MV-4-11 (cell line): Measurements from ENCODE around the gene ANO3.
"Not testable (repeated sequence)": the region's sequence is repeated elsewhere in the genome, so short reads cannot be mapped to it uniquely, and the experiment has no call there.

Experiments used
- DNase-seq: peaks from one replicate; lab custom pipeline; 2025; lab: John Stamatoyannopoulos, UW

The ANO3 gene

DNA sequence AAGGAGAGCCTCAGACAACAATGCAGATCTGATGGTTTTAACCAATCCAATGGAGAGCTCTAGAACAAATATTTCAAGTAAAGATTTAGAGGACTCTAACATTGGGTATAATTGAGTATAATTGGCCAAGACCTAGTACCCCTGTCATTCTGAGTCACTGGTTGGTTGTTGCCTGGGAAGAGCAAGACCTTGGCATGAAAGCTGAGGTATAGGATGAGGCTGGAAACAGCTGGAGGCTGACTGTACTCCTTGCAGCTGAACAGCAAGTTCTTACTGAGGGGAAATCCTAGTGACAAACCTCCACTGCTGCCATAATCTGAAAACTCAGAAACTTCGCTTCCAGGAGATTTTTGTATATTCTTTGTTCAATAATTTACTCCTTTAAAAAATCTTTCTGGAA, 294.4 kb downstream of the ANO3 start:
- no peak for DNase-seq

DNA sequence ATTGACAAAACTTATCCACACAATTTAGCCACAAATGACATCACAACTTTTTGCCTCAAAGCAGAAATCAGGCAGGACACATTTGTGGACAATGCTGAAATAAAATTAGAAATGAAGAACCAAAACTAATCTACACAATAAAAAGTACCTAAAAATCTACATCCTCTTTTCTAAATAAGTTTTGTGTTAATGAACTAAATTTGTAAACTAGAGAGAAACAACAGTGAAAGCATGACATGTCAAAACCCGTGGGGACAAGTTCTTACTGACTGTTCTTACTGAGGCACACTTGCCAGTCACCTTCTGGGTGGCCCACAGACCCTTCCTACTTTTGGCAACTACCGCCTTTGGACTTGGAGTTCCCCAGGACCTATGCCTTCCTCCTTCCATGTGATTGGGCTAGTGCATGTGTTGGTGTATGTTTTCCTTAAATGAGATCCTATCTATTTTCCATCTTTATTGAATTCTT, 300.8 kb downstream of the ANO3 start:
- DNase-seq: peak; percentile 71

DNA sequence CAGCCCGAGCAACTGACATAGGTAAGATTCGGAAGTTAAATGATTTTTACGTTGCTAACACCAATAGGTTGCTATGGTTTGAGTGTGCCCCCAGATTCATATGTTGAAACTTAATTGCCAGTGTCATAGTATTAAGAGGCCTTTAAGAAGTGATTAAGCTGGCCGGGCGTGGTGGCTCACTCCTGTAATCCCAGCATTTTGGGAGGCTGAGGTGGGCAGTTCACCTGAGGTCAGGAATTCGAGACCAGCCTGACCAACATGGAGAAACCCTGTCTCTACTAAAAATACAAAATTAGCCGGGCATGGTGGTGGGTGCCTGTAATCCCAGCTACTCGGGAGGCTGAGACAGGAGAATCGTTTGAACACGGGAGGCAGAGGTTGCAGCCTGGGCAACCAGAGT, 311.4 kb downstream of the ANO3 start:
- not testable (repeated sequence) for DNase-seq

DNA sequence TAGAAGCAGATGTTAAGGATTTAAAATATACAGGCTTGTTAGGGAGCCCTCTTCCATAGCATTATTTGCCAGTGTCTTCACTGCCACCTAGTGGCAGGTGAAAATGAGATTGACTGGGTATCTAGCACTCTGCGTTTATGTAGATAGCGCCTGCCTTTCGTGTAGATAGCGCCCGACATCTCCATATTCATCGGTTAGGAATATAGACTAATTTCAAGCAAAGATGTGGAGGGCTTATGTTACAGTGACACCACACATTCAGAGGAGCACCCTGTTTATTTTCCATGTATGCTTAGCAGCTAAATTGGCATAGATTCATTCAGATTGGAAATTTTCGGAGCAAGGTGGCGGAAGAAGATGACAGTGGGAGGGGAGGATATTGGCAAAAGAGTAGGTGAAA, 318.0 kb downstream of the ANO3 start:
- peak; percentile 68 for DNase-seq

DNA sequence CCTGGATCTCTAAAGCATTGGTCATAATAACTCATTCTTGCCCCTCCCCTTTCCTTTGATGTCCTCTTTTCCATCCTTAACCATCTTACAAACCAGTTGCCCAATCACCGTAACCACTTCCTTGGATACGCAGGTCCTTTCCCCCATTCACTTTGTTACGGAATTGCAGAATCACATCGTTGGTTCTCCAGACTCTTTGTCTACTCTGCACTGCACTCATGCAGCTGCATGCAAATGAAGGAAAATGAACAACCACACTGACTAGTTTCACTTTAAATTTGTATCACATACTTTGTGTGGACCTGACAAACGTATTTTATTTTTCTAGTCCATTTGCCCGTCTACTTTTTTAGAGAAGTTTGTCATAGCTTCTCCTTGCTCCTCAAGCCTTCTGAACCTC, 320.0 kb downstream of the ANO3 start:
- DNase-seq: no peak

DNA sequence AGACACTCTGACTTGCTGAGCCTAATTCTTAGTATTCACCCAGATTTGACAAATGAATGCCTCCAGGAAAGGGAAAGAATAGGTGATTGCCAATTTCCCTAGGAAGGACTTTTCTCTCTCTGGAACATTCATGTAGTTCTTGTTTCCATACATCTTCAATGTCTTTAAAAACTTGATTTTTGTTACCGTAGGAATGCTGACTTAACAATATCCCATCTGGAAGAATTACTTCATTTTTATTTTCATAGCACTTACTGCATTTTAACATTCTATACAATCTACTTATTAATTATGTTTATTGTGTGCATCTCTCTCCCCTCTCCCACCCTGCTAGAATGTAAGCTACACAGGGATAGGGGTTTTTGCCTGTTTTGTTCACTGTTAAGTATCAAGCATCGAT, 323.4 kb downstream of the ANO3 start:
- DNase-seq: no peak

DNA sequence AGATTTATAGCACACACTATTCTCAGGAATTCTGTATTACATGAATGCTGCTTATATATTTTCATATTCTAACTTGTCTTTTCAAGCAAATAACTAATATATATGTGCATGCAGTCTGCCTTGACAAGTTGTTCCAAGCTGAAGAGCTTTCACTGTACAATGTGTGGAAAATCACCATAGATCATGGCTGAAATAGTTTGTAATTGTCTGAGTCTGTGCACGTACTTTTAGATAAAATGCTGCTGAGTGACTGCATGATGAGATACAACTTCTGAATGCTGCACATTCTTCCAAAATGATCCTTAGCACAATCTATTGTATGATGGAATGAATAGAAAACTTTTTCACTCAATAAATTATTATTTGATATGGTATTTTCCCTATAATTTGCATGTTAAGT, 331.0 kb downstream of the ANO3 start:
- no peak for DNase-seq

DNA sequence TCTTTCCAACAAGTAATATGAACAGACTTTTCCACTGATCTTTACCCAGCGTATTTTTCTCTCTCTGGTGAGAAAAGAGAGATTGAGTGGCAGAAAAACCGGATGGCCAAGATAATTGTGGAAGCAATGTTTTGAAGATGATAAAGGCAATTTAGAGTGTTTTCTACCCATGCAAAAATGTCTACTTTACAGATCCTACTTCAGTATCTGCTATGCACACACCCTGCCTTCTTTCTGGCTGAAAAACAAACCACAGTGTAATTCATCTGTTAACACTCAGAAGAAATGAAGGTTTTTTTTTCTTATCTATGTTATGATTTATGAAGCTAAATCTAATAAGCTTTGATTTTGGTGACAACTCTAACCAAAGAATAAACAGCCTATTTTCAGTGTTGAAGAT, 333.1 kb downstream of the ANO3 start:
- DNase-seq: no peak

DNA sequence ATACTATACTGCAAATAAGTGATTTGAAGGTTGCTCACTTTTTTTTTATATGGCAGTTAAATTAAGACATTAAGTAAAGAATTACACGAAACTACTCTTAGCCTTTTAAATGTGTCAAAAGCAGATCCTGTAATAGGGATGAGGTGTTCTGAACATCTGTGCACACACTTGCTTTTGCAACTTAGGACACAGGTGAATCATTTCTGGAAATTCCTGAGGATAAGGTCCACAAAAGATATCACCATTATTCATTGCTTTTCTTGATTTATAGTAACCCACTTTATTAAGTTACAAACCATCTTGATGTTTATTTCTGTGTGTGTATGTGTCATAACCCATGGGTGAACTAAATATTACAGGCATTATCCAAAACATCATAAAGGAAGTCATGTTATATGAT, 334.0 kb downstream of the ANO3 start:
- DNase-seq: no peak

DNA sequence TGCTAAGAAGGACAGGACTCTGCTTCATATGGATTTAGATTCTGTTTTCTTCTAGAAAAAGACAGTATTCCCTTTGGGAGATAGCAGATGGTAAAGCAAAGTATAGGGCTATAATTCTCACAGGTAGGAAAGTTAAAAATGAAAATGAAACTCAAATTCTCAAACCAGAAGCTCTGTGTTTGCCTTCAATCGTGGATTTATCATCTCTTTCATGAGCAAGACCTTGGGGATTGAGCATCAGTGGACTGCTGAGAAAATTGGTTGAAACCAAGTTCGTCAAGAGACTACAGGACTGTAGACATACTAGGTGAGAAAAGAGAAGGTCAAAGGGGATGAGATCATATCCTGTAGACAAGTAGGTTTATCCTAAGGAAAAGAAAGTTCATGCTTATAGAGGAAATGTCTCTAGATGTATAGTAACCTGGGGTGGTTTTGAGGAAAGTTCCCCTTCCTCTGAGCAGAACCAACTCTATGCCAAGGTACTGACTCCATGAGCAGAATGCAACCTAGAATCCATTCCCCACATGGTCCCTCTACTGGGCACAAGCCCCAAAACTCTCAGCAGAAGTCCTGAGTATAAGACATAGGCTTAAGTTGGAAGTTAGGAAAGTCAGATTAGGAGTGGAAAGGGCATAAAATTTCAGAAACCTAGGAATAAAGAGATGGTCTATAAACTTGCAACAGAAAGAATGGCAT, 343.5 kb downstream of the ANO3 start:
- DNase-seq: no peak

DNA sequence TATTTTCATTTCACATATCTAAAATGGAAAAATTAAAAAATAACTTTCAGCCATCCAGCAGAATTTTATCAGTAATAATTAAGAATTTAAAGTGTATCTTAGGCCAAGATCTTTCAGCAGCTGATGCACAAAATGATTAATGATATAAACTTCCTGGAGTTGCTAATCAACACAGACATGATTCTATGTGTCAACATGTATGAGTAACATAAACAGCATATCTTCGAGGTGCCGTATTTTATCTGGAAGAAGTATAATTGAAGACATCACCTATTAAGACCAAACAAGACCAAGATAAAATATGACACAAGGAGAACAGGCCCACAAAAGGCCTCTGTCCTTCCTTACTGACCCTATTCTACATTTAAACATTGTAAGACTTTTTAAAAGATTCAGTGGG, 344.7 kb downstream of the ANO3 start:
- no peak for DNase-seq

DNA sequence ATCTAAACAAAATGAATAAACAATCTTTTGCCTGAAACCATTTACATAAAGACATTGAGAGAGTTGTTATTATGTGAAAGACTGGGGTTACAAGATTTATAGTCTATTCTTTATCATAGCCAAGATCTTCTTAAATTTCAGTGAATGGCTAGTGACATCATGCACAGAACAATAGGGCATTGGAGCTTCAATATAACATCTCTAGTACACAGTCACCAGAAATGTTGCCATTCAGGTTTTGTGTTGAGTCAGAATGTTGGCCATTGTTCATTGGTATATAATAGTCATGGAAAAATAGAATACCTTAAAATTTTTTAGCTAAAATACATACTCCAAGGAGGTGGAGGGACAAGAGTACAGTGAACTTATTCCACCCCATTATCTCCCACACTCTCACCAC, 345.6 kb downstream of the ANO3 start:
- DNase-seq: no peak

DNA sequence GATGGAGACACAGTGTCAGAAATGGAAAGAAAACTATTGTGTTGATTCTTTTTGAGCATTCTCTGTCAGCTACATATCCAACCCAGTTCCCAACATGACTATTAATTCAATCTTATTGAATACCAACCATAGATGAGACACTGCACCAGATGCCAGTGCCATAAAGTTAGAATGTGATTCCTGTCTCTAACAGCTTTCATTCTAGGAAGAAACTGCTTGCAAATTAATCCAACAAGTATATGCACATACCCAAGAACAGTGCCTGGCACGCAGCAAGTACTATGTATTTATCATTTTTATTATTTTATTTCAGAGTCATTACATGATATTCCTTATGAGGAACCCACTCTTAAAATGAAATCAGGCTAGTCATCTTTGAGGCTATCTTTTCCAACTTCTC, 355.4 kb downstream of the ANO3 start:
- DNase-seq: no peak

DNA sequence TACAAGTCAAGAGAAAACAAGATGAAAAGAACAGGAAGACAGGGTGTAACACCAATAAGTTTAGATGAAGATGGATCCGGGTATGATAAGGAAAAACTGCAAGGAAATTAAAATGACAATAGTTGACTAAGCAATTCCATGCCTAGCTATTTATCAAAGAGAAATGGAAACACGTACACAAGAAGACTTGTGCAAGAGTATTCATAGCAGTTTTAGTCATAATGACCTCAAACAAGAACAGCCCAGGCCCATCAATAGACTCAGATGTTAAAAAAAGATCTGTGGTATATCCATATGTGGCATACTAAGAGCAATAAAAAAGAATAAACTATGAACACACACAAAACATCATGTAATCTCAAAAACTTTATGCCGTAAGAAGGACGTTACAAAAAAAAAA, 356.8 kb downstream of the ANO3 start:
- DNase-seq: no peak

DNA sequence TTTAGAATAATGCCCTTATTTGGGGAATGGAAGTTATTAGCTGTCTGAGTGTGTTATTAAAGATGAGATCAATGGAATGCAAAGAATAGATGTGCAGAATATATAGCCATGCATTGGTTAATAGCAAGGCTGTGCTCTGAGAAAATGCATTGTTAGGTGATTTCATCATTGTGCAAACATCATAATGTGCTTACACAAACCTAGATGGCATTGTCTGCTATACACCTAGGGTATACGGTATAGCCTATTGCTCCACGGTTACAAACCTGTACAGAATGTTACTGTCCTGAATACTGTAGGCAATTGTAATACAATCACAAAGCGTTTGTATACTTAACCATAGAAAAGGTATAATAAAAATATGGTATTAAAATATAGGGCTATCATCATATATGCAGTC, 364.4 kb downstream of the ANO3 start:
- no peak for DNase-seq

DNA sequence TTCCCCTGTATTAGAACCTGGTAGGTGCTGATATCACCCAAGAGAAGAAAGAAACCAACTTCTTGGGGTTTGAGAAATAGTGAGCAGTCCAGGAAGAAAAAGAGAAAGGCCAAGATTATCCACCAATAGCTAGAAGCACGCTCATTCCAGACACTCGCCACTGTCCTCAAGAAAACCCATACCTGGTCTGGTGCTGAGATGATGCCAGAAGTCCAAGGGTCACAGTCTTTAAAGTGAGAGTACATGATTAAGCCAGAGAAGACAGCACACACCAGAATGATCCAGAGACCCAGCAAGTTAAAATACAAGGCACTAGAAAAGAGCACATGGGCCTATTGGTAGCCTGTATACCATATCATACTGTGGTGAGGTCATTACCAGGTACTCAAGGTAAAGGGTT, 366.3 kb downstream of the ANO3 start:
- no peak for DNase-seq

DNA sequence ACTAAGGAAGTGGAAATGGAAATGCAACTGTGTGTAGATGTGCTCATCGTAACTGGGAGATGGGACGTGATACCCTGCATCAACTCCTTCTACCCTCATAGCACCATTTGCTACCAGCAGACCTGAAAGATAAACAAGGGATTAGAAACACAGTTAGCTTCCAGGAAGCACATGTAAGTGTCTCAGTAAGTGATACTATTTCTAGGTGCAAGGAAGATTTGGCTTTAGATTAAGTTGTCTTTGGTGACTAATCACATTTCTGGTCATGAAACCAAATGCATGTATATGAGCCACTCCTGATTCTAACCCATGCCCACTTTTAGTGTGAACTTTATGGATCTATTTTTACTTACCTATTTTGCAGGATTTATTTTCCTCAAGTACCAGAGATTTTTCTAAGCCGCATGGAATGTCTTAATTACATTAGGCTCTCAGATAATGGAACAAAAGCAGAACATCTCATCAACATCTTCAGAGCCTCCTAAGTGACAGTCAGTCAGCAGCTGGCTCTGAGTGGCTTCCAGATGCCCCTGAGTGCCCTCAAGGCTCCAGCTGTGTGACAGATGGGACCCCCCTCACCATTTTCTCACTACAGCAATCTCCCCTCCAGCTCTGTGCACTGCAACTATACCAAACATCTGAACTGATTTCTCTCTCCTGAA, 368.8 kb downstream of the ANO3 start:
- DNase-seq: no peak

DNA sequence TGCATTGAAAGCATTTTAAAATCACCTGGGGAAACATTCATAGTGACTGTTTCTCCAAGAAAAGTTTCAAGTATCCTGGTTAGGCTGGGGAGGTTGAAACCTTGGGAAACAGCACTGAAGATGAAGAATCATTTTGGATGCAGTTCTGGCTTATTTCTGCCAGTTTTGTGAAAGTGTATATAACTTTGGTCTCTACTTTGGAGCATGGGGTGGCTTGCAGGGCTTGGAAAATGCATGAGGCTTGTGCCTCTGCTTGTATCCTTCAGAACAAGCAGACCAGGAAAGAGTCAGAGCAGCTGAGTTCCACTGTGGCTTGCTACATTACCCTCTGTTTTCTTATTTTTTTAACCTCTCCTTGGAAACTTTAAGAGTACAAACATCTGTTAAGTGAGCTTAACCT, 370.5 kb downstream of the ANO3 start:
- DNase-seq: no peak

DNA sequence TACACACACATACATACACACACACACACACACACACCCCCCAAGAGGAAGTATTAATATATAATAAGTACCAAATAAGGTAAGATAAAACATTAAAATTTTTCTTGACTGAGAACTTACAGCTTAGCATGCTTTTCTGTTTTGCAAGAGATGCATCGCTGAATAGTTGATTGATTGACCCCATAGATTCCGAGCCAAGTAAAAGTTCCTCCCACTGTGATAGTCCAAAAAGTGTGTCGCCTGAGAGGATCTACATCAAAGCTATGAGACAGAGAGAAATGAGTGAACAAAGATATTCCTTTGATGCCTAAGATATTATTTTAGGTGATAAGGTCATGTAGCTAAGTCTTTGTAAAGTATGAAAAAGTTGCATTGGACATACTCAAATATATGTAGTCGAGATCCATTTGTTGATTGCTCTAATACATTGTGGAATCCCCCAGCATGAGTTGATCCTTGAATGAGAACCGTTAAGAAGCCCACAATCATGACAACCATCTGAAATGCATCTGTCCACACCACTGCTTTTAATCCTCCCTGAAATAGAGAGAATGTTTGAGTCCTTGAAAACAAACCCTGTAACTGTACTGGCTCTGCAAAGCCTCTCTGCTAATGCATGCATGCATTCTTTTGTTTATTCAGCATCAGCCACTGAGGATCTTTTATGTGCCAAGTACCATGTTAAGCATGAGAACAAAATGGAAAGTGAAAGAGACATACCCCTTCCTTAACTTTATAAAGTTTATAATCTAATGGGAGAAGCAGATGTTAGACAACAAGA, 371.7 kb downstream of the ANO3 start:
- no peak for DNase-seq

DNA sequence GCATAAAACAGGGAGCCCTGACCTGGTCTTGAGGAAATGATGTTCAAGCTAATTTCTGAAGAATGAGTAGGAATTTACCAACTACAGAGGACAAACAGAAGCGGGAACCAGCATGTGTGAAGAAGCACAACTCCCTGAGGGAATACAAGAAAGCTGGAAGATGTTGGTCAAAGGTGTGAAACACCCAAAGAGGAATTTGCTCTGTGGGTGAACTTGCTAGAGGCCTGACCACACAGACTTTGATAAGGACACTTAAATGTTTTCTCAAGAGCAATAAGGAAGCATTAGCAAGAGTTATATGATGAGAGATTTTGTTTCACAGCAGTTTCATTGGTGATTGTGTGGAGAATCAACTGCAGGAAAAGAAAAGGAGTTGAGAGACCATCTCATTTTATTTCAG, 372.3 kb downstream of the ANO3 start:
- DNase-seq: no peak

DNA sequence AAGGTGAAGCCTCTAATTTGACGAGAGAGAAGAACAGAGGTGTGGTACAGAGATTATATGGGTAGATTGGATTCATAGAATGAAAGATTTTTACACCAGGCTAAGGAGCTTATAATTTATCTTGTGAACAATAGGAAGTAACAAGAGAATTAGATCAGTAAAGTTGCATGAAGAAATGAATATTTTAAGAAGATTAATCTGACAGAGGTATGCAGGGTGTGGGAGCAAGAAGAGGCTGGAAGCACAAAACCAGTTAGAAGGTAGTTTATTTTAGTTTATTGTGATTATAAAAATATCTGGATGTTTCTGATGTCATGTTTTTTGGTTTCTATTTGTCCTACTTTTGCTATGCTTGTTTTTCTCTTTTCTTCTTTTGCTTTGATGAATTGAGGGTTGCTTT, 374.3 kb downstream of the ANO3 start:
- no peak for DNase-seq

DNA sequence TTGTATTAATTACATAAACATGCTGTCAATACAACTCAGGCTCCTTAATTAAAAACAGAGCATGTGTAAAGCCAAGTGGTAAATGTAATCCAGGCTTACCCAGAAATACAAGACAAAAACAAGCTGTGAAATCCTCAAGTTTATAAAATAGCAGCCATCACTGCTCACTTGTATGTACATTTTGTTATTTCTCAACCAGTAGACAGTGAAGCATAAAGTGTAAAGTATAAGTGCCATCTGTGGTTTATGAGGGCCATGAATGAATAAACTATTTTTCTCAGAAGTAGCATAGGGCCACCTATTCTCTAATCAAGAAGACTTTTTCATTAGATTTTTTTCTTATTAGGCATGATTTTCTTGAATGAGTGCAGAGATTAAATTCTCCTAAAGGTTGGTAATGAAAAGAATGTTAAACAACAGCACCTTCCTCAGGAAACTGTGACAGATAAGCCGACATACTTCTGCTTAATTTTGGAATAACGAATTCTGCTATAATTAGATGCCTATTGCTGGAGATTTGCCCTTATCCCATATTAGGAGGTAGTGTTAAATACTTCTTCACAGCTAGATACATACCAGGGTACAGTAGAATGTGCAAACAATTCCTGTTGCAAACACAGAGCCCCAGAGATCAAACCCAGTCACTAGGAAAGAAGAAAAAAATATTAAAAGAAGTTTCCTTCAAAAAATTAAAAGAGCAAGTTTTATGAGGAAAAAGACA, 377.0 kb downstream of the ANO3 start:
- DNase-seq: no peak

DNA sequence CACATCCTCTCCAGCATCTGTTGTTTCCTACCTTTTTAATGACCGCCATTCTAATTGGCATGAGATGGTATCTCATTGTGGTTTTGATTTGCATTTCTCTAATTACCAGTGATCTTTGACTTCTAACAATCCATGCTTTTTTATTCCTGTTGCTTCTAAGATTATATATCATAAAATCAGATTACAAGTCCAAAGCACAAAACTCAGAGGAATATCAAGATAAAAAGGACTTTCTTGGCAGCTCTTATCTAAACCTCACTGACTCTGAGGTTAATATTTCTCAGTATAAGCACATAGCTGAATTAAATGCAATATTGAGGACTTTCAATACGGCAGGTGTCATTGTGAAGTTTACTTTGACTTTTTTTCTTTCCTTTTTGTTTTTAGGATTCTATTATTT, 378.6 kb downstream of the ANO3 start:
- DNase-seq: no peak
